ES-I3 (cell line): ENCODE results near the gene PPP4R3A.

ENCODE experiments used
- H3K36me3 ChIP-seq: 2 replicates; pipeline ENCODE4 v1.6.1; 2013; ENCODE audit warnings: mild to moderate bottlenecking, low read length, control low read depth, moderate library complexity; ENCODE audit not compliant: insufficient read depth
- H3K4me1 ChIP-seq: 2 replicates; pipeline ENCODE4 v1.6.1; 2013; ENCODE audit warnings: mild to moderate bottlenecking, control low read depth, low read length; ENCODE audit not compliant: insufficient read depth
- H3K9ac ChIP-seq: 2 replicates; pipeline ENCODE4 v1.6.1; 2013; ENCODE audit warnings: low read depth, mild to moderate bottlenecking, low read length, moderate library complexity
- H3K9me3 ChIP-seq: 2 replicates; pipeline ENCODE4 v1.6.1; 2013; ENCODE audit warnings: mild to moderate bottlenecking, low read length, moderate library complexity; ENCODE audit not compliant: control insufficient read depth, insufficient read depth

The PPP4R3A gene

DNA sequence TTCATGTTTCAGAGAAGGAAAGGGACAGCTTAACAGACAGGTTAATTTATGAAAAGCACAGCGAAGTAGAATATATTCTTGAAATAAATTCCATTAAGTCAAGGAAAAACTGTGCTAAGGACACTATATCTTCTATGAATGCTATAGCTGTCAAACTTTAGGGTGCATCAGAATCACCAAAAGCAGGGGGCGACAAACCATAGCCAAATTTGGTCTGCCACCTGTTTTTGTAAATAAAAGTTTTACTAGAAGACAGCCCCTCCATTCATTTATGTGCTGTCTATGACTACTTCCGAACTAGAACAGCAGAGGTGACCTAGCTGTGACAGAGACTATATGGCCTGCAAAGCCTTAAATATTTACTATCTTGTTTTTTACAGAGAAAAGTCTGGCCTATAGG, 25.9 kb downstream of the PPP4R3A start:
- Histone ChIP-seq H3K4me1 (0 out of 2 replicates have a peak, but pooled peaks cover 7% of the 10 kb centered on the region), H3K9ac (no peak overlapping the region), H3K9me3 (no peaks in the 10 kb centered on the region), H3K36me3 (peaks cover 41% of the 10 kb centered on the region)

DNA sequence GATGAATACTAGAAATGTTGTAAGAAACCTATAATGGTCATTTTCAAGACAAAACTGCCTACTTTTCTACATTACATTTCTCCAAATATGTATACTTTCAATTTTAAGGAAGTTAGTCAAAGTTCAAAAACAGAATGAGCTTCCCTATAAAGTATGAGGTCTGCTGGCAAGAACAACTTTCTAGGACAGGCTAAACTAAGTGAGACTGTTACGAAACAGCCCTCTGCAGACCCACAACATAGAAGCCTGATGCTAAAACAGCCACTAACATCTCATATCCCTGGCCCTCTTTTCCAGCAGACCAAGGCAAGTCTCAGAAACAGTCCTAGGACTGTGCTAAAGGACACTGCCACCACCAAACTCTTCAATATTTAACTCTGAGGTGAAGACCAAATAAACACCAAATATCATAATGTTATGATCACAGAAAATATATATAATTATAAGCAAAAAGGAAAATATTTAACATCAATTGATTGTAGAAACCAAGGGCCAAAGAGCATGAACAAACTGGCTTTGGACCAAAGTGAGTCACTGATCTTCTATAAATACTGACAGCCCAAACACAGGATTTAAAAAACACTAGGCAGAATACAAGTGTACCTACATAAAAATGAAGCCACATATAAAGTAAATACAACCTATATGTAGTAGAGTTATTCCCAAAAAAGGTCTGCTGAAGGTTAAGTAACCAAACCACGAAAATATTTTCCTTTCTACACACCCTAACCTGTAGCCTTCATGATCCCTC, 27.7 kb downstream of the PPP4R3A start:
- Histone ChIP-seq H3K4me1 (0 out of 2 replicates have a peak, but pooled peaks cover 7% of the 10 kb centered on the region), H3K36me3 (peaks cover 46% of the 10 kb centered on the region), H3K9ac (no peak overlapping the region), H3K9me3 (no peaks in the 10 kb centered on the region)

DNA sequence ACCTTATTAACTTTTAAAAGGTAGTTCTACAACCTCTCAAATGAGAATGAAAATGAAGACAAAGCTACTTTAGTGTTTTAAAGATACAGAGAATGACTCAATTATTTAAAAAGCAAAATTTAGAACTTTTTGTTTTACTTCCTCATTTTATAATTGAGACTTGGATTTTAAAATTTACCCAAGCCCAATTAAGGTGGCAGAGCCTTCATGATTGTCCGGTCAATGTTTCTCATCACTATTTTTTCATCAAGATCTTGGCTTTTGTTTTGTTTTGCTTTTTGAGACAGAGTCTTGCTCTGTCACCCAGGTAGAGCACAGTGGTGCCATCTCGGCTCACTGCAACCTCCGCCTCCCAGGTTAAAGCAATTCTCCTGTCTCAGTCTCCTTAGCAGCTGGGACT, 32.7 kb downstream of the PPP4R3A start:
- no peak overlapping the region for H3K9ac ChIP-seq
- H3K4me1 ChIP-seq: no peaks in the 10 kb centered on the region
- peaks cover 51% of the 10 kb centered on the region for H3K36me3 ChIP-seq
- H3K9me3 ChIP-seq: no peaks in the 10 kb centered on the region

DNA sequence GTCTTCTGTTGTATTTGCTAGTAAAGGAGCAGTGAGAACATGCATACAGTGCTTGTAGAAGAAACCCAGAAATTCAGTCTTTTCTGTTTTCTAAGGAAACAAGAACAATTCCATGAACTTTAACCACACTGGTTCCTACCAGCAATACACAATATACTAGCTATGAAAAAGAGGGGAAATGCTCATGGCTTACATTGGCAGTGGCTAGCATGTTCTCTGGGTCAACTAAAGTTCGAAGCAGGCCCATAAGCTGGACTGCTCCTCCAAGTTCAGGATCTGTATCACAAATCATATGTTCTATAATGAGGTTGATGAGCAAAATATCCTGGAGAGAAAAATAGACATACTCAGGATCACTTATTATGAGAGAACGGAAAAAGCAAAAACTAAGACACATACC, 37.1 kb downstream of the PPP4R3A start:
- no peak overlapping the region for H3K9ac ChIP-seq
- no peaks in the 10 kb centered on the region for H3K4me1 ChIP-seq
- H3K9me3 ChIP-seq: no peaks in the 10 kb centered on the region
- H3K36me3 ChIP-seq: peaks cover 38% of the 10 kb centered on the region

DNA sequence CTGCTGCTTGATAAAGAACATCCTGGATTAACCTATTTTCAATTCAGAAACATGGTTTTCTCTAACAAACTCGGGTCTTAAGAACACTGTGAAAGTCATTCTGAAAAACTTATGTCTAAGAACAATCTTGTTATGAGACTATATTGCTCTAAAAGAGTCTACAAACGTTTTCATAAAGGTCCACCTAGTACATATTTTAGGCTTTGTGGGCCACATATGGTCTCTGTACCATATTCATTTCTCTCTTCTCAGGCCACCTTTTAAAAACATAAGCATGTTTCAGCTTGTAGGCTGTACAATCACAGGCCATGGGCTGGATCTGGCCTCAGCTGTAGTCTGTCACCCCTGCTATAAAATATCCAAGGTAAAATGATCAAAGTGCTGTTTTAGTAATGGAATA, 39.9 kb downstream of the PPP4R3A start:
- Histone ChIP-seq H3K9ac (no peak overlapping the region), H3K36me3 (peaks cover 47% of the 10 kb centered on the region), H3K9me3 (no peaks in the 10 kb centered on the region), H3K4me1 (no peaks in the 10 kb centered on the region)

DNA sequence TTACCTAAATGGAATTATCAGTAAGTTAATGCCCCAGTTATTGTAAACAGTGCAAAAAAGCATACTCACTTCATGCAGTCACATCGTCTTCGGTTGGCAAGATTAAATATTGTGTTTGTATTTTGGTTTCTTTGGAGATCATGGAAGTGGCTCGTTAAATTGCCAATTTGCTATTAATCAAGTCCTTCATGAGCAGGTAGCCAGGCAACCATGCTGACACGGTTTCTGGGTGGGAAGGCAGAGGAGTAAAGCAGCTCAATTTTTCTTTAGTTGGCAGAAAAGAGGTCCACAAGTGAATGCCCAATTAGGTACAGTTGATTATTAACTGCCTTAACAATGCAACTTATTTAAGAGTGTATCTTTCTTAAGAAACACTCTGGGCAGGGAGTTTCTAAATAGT, 43.9 kb downstream of the PPP4R3A start:
- Histone ChIP-seq H3K9me3 (no peaks in the 10 kb centered on the region), H3K9ac (no peak overlapping the region), H3K4me1 (no peaks in the 10 kb centered on the region), H3K36me3 (peaks cover 43% of the 10 kb centered on the region)

DNA sequence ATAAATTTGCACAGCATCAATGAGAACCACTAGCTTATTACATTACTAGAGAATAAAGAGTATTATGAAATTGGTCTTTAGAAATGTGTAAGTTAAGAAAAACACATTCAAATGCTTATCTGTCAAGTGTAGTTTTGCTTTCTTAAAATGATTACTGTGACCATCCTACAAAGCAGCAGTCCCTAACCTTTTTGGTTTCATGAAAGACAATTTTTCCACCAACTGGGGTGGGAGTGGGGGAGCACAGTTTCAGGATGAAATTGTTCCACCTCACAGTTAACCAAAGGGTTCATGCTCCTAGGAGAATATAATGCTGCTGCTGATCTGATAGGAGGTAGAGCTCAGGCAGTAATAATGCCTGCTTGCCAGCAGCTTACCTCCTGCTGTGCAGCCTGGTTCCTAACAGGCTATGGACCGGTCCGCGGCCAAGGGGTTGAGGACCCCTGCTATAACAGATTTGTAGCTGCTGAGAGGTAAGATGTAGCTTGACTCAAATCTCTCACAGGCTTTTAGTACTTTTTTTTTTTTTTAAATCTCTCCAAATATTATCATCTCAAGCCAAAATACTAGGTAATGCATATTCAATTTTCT, 45.4 kb downstream of the PPP4R3A start:
- no peaks in the 10 kb centered on the region for H3K4me1 ChIP-seq
- peaks cover 47% of the 10 kb centered on the region for H3K36me3 ChIP-seq
- no peak overlapping the region for H3K9ac ChIP-seq
- H3K9me3 ChIP-seq: no peaks in the 10 kb centered on the region

DNA sequence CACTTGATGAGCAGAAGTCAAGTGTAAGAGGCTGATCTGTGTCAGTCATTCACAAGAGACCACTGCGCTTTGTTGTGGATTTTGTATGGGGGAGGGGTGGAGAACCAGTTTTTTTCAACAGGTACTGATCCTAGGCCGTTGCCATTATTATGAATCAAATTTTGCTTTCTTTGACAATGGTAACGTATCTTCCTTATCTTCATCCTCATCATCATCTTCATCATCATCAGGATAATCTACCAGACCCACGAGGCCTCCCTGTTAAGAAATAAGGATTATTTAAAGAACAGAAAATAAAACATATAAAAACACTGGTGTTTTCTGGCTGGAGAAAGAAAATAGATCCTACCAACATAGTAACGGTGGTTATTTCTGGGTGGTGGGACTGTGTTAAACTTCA, 51.5 kb downstream of the PPP4R3A start:
- Histone ChIP-seq H3K4me1 (no peaks in the 10 kb centered on the region), H3K9ac (no peak overlapping the region), H3K36me3 (peaks cover 30% of the 10 kb centered on the region), H3K9me3 (no peaks in the 10 kb centered on the region)

DNA sequence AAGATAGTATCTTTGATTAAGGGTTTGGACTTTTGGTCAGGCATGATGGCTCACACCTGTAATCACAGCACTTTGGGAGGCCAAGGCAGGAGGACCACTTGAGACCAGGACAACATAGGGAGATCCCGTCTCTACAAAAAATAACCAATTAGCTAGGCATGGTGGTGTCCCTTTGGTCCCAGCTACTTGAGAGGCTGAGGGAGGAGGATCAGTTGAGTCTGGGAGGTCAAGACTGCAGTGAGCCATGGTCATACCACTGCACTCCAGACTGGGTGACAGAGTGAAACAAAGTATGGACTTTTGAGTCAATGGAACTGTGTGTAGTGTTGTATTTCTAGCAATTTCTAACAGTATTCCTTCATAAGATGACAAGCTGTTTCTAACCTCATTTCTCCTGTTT, 53.8 kb downstream of the PPP4R3A start:
- Histone ChIP-seq H3K9me3 (no peaks in the 10 kb centered on the region), H3K36me3 (peaks cover 21% of the 10 kb centered on the region), H3K9ac (no peak overlapping the region), H3K4me1 (no peaks in the 10 kb centered on the region)

DNA sequence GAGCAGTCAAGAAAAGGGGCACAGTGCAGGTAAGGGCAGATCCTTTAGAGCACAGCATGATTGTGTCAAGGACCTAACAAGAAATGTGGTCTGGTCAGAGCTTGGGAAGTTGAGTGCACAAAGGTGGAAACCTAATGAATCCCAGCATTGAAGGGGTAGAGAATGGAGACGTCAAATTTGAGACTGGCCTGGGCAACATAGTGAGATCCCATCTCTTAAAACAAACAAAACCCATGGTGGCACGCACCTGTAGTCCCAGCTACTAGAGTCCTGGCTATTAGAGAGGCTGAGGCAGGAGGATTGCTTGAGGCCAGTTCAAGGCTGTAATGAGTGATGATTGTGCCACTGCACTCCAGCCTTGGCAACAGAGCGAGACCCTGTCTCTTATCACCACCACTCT, 55.5 kb downstream of the PPP4R3A start:
- no peak overlapping the region for H3K9ac ChIP-seq
- H3K4me1 ChIP-seq: no peaks in the 10 kb centered on the region
- peaks cover 9% of the 10 kb centered on the region; the same call in 1 of the 2 replicates for H3K36me3 ChIP-seq
- H3K9me3 ChIP-seq: no peaks in the 10 kb centered on the region

DNA sequence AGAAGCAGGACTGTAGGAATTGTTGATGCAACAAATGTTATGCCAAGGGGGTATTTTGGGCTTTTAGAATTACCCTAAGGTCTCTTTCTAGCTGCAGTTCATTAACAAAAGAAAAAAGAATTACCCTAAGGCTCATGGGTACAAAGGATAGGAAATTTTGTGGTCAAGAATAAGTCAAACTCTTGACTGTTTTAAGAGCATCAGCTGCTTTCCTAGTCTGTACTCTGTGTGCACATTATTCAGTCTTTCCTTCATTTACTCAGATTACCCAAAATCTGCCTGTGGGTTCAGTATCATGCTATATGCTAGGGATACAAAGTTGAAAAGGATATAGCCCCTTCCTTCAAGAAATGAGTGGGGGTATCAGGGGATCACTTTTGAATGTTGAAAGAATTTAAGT, 56.0 kb downstream of the PPP4R3A start:
- no peaks in the 10 kb centered on the region for H3K4me1 ChIP-seq
- H3K36me3 ChIP-seq: peaks cover 9% of the 10 kb centered on the region; the same call in 1 of the 2 replicates
- no peaks in the 10 kb centered on the region for H3K9me3 ChIP-seq
- no peak overlapping the region for H3K9ac ChIP-seq

DNA sequence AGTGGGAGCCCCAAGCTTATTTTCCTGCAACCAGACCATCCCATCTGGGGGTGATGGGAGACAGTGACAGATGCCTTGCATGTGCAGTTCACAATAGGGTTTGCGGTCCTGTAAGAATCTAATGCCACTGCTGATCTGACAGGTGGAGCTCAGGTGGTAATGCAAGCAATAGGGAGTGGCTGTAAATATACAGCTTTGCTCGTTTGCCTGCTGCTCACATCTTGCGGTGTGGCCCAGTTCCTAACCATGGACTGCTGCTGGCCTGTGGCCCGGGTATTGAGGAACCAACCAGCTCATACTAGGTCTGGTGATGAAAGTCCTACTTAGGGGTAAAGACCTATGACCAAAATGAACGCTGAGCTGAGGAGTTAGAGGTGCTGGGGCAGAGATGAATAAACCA, 56.4 kb downstream of the PPP4R3A start:
- Histone ChIP-seq H3K9ac (no peak overlapping the region), H3K4me1 (no peaks in the 10 kb centered on the region), H3K36me3 (peaks cover 8% of the 10 kb centered on the region; the same call in 1 of the 2 replicates), H3K9me3 (no peaks in the 10 kb centered on the region)

DNA sequence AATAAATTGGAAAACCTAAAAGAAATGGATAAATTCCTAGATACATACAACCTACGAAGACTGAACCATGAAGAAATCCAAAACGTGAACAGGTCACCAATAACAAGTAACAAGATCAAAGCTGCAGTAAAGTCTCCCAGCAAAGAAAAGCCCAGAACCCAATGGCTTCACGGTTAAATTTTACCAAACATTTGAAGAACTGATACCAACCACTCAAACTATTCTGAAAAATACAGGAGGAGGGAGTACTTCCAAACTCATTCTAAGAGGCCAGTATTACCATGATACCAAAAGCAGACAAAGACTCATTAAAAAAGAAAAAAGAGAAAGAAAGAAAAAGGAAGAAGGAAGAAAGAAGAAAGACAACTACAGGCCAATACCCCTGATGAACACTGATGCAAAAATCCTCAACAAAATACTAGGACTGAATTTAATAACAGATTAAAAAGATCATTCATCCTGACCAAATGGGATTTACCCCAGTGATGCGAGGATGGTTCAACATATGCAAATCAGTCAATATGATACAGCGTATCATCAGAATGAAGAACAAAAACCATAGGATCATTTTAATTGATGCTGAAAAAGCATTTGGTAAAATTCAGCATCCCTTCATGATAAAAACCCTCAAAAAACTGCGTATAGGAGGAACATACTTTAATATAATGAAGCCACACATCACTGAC, 65.6 kb downstream of the PPP4R3A start:
- Histone ChIP-seq H3K36me3 (no peaks in the 10 kb centered on the region), H3K4me1 (no peaks in the 10 kb centered on the region), H3K9ac (no peak overlapping the region), H3K9me3 (no peaks in the 10 kb centered on the region)

DNA sequence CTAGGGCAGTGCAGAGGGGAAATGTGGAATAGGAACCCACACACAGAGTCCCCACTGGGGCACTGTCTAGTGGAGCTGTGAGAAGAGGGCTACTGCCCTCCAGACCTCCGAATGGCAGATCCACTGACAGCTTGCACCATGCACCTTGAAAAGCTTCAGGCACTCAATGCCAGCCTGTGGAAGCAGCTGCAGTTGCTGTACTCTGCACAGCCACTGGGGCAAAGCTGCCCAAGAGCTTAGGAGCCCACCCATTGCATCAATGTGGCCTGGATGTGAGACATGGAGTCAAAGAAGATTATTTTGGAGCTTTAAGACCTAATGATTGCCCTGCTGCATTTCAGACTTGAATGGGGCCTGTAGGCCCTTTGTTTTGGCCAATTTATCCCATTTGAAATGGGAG, 70.8 kb downstream of the PPP4R3A start:
- no peaks in the 10 kb centered on the region for H3K9me3 ChIP-seq

DNA sequence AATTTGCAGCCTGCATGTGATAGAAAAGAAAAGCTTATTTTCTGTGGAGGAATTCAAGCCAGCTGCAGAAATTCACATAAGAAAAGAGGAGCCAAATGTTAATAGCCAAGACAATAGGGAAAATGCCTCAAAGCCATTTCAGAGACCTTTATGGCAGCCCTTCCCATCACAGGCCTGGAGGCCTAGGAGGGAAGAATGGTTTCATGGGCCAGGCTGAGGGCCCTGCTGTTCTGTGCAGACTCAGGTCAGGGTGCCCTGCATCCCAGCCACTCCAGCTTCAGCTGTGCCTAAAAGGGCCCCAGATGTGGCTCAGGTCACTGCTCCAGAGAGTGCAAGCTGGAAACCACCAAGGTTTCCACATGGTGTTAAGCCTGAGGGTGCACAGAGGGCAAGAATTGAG, 71.3 kb downstream of the PPP4R3A start:
- no peaks in the 10 kb centered on the region for H3K36me3 ChIP-seq
- H3K9ac ChIP-seq: no peak overlapping the region
- no peaks in the 10 kb centered on the region for H3K4me1 ChIP-seq
- H3K9me3 ChIP-seq: no peaks in the 10 kb centered on the region

More for the DNA sequence above, 70.8 kb downstream of the PPP4R3A start:
- no peaks in the 10 kb centered on the region for H3K4me1 ChIP-seq
- no peak overlapping the region for H3K9ac ChIP-seq
- no peaks in the 10 kb centered on the region for H3K36me3 ChIP-seq
